ENCODE data around the gene CASP2.

DNA sequence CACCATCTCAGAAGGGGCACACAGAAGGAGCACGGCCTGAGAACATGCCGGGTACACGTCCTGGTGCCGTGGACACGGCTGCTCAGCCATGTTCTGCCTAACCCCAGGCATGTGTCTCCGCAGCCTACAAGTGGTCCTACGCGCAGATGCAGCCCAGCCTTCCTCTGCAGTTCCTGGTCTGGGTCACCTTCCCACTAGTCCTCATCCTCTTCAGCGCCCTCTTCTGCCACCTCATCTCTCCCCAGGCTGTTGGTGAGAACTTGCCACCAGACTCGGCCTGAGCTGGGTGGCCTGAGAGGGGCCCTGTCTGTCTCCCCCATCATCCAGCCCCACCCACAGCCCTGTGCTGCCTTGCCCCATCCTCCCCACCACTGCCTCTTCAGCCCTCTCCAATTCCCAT, 33.1 kb downstream of the CASP2 start:
- TF ChIP-seq, protein P1, sequence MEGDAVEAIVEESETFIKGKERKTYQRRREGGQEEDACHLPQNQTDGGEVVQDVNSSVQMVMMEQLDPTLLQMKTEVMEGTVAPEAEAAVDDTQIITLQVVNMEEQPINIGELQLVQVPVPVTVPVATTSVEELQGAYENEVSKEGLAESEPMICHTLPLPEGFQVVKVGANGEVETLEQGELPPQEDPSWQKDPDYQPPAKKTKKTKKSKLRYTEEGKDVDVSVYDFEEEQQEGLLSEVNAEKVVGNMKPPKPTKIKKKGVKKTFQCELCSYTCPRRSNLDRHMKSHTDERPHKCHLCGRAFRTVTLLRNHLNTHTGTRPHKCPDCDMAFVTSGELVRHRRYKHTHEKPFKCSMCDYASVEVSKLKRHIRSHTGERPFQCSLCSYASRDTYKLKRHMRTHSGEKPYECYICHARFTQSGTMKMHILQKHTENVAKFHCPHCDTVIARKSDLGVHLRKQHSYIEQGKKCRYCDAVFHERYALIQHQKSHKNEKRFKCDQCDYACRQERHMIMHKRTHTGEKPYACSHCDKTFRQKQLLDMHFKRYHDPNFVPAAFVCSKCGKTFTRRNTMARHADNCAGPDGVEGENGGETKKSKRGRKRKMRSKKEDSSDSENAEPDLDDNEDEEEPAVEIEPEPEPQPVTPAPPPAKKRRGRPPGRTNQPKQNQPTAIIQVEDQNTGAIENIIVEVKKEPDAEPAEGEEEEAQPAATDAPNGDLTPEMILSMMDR (optimal IDR thresholded peaks at IDR 0.05 in 1 of 3, IDR thresholded peaks at IDR 0.05 in 1 of 3, conservative IDR thresholded peaks at IDR 0.05 in 1 of 3; ENCODE audit: extremely low read depth in 1 of 3, insufficient read depth in 2 of 3, low read length in 3 of 3) = no peak
- TF ChIP-seq EZH2 (IDR thresholded peaks at IDR 0.05; ENCODE audit: low read length) = no peak

Data from keratinocyte (primary cell).